CD4-positive, alpha-beta T cell treated with Interleukin-21 for 1 hour (primary cell): ENCODE results near the gene MSH5.
"Not testable (repeated sequence)": the region's sequence is repeated elsewhere in the genome, so short reads cannot be mapped to it uniquely, and the experiment has no call there.

Source experiments
- DNase-seq: peaks from one replicate; pipeline ENCODE4 v3.0.0-alpha.2; 2020

The MSH5 gene

DNA sequence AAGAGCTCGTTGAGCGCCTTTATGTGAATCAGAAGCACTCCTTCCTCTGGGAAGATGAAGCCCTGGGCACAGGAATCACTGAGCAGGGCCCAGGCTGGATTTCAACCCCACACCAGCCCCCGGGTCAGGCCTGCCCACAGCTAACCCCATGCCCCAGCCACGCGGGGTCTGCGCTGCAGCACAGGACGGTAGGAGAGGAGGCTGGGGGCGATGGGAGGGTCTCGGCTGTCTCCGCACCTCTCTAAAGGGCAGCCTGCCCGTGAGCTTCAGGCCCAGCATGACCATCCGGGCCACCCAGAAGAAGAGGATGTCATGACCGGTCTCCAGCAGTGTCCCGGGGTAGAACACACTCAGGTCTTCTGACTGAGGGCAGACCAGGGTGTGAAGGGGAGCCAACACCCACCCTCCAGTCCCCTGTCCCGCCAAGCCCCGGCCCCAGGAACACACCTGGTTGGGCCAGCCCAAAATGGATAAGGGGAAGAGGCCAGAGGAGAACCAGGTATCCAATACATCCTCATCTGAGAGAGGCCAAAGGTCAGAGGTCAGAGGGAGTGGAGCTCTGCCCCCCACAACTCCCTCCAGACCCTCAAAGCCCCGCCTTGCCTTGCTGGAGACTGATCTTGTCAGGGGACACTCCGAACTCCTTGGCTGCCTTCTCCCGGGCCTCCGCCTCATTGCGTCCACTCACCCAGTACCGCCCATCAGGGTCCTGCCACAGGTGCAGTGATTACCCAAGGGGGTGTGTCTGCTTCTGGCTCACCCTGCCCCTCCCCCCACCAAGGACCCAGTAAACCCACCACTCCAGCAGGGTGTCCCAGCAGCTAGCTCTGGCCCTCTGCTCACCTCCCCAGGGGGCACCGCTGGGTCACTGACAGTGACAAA is 41.7 kb downstream of the MSH5 start:
- no peak for DNase-seq

DNA sequence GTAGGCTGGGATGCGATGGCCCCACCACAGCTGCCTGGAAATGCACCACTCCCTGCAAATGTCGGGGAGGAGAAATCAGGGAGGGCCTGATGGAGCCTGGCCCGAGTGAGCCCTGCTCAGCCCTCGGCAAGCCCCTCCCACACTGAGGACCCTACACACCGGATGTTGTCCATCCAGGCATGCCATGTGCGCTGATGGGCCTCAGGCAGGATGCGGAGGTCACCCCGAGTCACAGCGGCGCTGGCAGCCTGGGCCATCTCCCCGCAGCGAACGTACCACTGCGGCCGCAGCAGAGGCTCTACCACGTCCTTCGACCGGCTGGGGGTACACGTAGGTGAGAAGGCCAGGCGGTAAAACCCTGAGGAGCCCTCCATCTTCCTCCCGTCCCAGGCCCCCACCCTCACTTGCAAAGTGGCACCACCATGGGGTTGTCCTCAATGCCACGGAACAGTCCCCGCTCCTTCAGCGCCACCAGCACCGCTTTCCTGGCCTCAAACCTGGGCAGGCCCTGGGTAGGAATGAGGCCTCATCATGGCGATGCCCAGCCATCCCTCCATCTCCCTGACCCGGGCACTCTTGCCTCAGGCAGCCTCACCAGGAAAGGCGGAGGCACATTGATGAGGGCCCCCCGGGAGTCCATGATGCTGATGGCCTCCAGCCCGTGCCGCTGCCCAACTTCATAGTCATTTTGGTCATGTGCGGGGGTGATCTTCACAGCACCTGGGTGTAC is 42.5 kb downstream of the MSH5 start:
- DNase-seq: no peak

DNA sequence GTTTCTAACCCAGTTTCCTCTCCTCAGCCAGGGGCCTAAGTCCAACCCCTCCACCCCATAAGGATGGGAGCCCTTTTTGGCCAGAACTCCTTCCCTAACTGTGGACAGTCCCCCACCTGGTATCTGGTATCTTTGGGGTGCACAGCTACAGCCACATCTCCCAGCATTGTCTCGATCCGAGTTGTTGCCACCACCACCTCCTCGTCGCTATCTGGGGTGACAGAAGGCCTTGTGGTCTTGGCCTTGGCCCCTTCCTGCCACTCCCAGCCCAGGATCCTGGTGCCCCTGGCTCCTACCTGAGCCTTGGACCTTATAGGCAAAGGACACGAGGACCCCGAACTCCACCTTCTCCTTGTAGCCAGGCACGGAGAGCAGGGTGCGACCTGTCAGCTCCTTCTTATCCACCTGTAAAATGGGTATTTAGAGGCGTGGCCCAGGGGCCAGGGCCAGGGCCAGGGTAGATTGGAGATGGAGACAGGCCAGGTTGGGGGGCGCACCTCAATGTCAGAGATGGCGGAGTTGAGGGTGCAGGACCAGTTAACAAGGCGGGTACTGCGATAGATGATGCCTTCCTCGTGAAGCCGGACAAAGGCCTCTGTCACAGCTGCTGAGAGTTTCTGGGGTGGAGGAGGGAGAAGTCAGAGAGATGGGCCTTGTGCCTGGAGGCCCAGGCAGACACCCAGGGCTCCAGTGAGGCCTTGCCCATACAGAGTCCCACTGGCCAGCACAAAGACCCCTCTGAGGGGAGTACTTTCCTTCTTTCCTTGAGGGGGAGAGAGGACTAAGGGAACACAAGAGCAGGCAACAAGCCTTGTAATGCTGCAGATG is 44.5 kb downstream of the MSH5 start:
- DNase-seq: no peak

DNA sequence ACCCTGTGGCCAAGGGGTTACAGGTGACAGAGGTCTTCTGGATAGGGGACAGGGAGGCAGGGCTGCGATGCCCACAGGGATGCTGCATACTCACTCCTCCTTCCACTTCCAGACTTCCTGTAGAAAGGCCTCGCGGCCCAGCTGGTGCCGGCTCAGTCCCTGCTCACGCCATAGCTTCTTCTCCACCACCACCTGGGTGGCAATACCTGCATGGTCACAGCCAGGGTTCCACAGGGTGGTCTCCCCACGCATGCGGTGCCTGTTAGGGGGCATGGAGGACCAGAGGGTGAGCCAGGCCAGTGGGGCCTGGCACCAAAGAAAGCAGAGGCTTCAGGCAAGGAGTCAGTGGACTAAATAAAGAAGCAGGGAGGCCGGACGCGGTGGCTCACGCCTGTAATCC is 45.7 kb downstream of the MSH5 start:
- no peak for DNase-seq

DNA sequence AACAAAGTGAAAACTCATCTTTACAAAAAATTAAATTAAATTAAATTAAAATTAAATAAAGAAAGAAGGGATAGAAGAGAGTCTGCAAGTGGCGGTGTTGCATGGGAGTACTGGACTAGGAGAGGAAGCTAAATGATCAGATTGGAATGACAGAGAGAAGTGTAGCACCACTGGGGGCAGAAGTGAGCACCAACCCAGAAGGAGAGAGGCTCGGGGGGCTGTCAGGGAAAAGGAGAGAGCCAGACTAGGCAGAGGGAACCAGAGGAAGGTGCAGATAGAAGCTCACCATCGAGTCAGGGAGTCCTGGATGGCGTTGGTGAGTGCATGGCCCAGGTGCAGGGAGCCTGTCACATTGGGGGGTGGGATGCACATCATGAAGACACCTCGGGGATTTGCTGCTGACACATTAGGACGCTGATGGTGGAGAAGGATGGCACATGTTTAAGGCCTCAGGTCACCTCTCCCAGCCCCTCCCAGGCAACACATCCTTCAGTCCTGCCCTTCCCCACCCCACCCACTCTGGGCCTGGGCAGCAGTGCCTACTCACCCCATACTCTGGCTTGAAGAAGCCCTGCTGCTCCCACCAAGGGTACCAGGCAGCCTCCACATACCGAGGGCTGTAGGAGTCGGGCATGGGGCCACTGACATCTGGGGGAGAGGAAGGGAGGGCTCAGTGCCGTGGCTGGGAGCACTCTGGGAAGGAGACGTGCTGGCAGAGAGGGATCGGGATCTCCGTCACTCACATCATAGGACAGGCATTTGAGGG is 51.7 kb downstream of the MSH5 start:
- peak; percentile 38 for DNase-seq

- no peak for DNase-seq
Observed at GRCh38 chr6:31792090-31792374, 52.2 kb downstream of the MSH5 start.

DNA sequence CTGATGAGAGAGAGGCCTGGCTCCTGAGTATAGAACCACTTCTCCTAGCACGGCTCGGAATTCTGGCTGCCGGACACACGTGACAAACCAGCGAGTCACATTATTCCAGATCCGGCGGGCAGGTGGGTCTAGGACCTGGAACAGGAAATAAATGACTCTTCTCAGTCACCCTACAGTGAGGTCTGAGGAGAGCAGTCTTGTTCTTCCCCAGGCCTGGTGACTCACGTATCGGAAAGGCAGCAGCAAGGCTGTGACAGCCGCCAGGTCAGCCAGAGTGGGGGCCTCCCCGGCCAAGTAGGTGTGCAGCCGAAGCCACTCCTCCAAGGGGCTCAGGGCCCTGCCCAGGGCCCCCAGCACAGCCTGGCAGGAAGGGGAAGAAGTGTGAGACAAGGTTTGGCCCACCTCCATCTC is 53.0 kb downstream of the MSH5 start:
- DNase-seq: no peak

DNA sequence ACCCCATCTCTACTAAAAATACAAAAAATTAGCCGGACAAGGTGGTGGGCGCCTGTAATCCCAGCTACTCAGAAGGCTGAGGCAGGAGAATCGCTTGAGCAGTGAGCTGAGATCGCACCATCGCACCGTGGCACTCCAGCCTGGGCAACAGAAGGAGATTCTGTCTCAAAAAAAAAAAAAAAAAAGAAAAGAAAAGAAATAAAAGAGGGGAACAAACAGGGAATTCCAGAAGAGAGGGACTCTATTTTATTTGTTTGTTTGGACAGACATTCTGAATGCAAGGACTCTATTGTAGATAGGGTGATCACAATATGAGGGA is 54.1 kb downstream of the MSH5 start:
- DNase-seq: not testable (repeated sequence)

DNA sequence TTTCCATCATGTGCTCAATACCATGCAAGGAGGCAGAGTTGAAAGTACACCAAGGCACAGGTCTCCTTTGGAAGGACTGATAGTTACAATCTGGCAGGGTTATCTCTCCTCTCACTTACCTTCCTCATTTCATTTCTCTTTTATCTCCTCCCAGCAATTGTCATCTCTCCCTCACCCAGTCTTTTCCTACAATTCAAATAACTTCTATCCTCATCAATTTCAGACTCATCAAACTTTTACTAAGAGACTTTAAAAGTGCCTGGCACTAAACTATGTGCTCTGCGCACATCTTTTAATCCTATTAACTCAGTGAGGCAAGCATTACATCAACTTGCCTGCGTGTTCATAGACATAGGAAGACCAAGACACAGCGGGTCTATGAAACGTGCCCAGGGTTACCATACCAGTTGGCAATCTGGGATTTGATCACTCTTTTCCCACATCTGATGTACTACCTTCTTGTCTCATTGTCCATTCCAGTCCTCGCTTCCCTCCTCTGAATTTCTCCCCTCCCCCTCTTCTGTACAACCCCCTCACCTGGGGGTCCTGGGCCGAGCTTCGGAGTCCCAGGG is 54.6 kb downstream of the MSH5 start:
- DNase-seq: no peak

DNA sequence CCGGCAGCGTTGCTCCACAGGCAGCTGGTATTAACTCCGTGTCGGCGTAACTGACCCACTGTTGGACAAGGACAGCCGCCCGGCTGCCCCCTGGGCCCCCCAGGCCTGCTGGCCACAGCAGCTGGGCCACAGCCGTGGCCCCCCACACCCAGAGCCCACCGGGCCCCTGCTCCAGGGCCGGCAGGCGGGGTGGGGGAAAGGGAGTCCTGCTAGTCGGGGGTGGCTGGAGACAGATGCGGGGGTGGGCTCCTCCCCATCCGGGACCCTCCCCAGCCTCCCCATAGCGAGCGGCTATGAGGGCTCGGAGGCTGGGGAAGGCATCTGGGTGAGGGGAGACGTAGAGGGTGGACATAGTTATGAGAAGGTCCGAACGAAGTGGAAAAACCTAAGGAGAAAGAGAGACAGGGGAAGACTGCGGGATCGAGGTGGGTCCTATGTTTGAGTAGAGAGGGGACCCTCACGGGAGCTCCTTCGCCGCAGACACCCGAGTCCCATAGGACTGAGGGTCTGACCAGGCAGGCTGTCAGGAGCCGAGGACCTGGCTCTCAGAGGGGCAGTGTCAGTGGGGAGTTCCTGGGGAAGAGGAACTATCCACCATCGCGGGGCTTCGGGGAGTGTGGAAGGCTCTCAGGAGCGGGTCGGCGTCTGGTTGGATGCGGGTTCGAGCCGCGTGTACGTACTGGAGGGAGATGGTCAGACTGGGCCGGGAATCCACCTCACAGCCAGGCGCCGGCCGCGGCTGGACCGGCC is 55.2 kb downstream of the MSH5 start:
- DNase-seq: no peak

DNA sequence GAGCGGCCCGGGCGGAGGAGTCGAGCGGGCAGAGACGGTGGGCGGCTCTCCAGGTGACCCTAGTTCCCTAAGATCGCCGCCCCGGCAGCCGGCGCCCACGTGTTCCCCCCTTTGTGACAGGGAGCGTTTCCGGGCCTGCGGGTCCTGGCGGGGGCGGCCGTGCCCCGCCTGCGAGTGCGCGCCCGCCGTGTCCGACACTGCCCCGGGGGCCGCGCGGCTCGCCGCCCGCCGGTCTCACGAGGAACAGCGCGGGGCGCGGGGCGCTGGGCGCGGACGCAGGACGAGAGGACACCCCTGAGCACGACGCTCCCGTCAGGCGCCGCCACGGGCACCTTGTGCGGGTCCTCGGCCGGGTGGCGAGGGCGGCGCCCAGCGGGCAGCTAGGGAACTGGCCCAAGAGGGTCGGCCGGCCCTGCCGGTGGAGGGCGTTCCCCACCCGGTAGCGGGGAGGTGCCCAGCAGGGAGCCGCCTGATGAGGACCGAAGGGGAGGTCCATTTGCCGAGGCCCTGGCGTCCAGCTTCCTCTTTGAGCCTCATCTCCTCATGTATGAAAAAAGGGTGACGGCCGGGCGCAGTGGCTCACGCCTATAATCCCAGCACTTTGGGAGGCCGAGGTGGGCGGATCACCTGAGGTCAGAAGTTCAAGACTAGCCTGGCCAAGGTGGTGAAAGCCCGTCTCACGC is 56.0 kb downstream of the MSH5 start, which contains the start of gene VARS1:
TSS of gene VARS1 (minus strand) at position 137 of the 683 bp plus-strand sequence. CDS start 535 bp downstream, outside the sequence.
- peak; percentile 90 for DNase-seq

- no peak for DNase-seq
Observed at GRCh38 chr6:31796993-31797385, 57.2 kb downstream of the MSH5 start.

DNA sequence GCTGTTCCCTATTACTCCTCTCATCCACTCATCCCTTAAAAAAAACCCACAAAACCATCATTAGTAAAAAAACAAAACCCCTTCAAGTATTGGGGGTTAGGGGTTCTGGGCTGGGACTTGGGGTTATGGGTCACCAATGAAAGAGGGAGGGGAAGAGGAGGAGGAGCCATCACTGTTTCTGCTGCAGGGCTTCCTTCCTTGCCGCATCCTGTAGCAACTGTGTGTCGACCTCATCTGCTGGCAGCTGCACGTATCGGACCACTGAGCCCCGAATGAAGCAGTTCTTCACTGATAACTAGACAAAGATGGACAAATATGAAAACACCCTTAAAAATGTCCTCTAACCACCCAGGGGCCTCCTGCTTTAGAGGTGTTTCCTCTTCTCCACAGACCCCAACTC is 57.8 kb downstream of the MSH5 start:
- peak; percentile 65 for DNase-seq

GRCh38 chr6:31799781-31800180 is 60.0 kb downstream of the MSH5 start:
- no peak for DNase-seq

GRCh38 chr6:31801031-31801927 is 61.5 kb downstream of the MSH5 start:
- not testable (repeated sequence) for DNase-seq

- no peak for DNase-seq
Observed at GRCh38 chr6:31805939-31806469, 66.2 kb downstream of the MSH5 start.

DNA sequence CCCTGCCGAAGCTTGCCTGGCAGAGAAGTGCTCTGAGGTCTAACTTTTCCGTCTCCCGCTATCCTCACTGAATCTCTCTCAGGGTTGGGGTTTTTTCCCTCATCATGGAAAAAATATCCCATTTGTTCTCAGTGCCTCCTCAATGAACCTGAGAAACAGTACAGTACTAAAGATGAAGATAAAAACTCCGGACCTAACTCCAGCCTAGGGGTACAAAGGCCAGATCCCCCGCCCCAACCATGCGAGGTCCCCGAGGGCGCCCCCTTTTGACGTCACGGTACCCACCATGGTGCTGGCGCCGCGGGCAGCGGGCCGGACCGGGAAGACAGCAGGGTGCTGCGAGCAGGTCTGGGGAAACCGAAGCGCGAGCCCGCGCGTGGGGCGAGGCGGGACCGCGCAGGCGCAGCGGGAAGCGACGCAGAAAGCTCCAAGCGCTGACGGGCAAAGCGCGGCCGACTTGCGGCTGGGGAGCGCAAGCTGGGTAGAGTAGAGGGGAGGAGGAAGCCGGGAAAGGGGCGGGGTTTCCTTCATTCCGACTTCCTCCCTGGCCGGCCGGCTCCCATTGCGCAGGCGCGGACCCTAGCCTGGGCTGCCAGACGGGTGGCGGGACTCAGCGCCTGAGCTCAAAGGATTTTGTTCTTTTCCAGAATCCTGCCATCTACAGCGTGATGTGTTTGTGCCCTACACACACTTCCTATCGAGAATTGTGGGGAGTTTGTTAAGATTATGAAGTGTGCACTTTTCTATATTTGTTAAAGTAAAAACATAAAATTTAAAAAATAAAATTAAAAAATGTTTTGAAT is 66.9 kb downstream of the MSH5 start, which contains the start of gene LSM2:
TSS of gene LSM2 (minus strand) at position 497 of the 803 bp plus-strand sequence. CDS start at position 288, 209 bp downstream.
- peak; percentile 97 for DNase-seq

DNA sequence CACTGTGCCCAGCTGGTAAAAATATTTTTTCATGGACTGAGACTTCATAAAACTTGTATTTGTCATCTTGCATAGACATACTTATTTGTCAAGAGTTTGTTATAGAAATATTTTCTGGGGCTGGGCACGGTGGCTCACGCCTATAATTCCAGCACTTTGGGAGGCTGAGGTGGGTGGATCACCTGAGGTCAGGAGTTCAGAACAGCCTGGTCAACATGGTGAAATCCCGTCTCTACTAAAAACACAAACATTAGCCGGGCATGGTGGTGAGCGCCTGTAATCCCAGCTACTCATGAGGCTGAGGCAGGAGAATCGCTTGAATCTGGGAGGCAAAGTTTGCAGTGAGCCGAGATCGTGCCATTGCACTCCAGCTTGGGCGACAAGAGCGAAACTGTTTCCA is 68.8 kb downstream of the MSH5 start:
- not testable (repeated sequence) for DNase-seq

DNA sequence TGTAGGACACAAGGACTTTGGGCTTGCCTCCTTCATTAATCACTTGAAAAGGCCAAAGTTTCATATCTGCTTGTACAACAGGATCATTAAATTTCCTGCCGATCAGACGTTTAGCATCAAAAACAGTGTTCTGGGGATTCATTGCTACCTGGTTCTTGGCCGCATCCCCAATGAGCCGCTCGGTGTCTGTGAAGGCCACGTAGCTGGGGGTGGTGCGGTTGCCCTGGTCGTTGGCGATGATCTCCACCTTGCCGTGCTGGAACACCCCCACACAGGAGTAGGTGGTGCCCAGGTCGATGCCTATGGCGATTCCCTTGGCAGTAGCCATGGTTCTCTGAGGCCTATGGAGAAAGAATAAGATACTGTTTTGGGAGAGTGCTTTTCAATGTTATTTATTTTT is 71.8 kb downstream of the MSH5 start:
- no peak for DNase-seq
